Spleen (tissue), 11 donors: ENCODE measurements around the gene RAB44. TPM values are rescaled to one million over a fixed set of nuclear protein-coding genes. Genes with fewer than 3 reads are reported as not detected.

Experiments
- DNase-seq: peaks from one replicate; pipeline ENCODE4 v3.0.0-alpha.2; 2020
- H3K27ac ChIP-seq, 8 donors: fragments of 200-600 bp; sonication (generic) in 7 of 8; 1 replicate in 4 of 8; 2 replicates in 4 of 8; pipeline versions ENCODE4 v1.5.0 to v1.8.0; 2016 to 2021; ENCODE audit warnings: inconsistent platforms in 4 of 8, mild to moderate bottlenecking in 4 of 8, moderate library complexity in 1 of 8
- H3K27me3 ChIP-seq, 7 donors: fragments of 200-600 bp; sonication (generic) in 6 of 7; replicated peaks in 1 of 7; 1 replicate in 4 of 7; 2 replicates in 3 of 7; pipeline versions ENCODE4 v1.5.0 to v1.8.0; 2016 to 2021; ENCODE audit warnings: inconsistent platforms in 3 of 7, mild to moderate bottlenecking in 1 of 7
- H3K36me3 ChIP-seq, 6 donors: fragments of 200-600 bp; sonication (generic) in 5 of 6; 1 replicate in 4 of 6; 2 replicates in 2 of 6; pipeline versions ENCODE4 v1.5.0 to v1.8.0; 2016 to 2021; ENCODE audit warnings: inconsistent platforms in 2 of 6
- H3K4me1 ChIP-seq, 6 donors: fragments of 200-600 bp; sonication (generic) in 5 of 6; 1 replicate in 3 of 6; 2 replicates in 3 of 6; pipeline versions ENCODE4 v1.5.0 to v1.8.0; 2016 to 2021; ENCODE audit warnings: inconsistent platforms in 3 of 6
- H3K4me3 ChIP-seq, 8 donors: fragments of 200-600 bp; sonication (generic) in 7 of 8; 1 replicate in 4 of 8; 2 replicates in 4 of 8; pipeline versions ENCODE4 v1.5.0 to v1.8.0; 2016 to 2021; ENCODE audit warnings: inconsistent platforms in 4 of 8, mild to moderate bottlenecking in 4 of 8, moderate library complexity in 2 of 8
- H3K9me3 ChIP-seq, 8 donors: fragments of 200-600 bp; sonication (generic) in 7 of 8; 1 replicate in 4 of 8; 2 replicates in 4 of 8; pipeline versions ENCODE4 v1.5.0 to v1.8.0; 2016 to 2021; ENCODE audit warnings: inconsistent platforms in 4 of 8
- CTCF ChIP-seq, 11 experiments: fragments of 200-600 bp in 7 of 11; fragments of 450-650 bp in 4 of 11; sonication (generic) in 4 of 11; IDR thresholded peaks in 8 of 11; conservative IDR thresholded peaks in 3 of 11; 1 replicate in 7 of 11; 2 replicates in 4 of 11; pipeline versions ENCODE4 v1.4.0 to v1.8.0; 2016 to 2021; ENCODE audit warnings: antibody characterized with exemption in 11 of 11, inconsistent platforms in 4 of 11, mild to moderate bottlenecking in 1 of 11
- POLR2A ChIP-seq, 3 donors: fragments of 450-650 bp; IDR thresholded peaks; one replicate each; pipeline ENCODE4 v1.5.1; 2017; ENCODE audit warnings: antibody characterized with exemption in 3 of 3, mild to moderate bottlenecking in 1 of 3
- POLR2AphosphoS5 ChIP-seq, 3 donors: sonication (generic); formaldehyde crosslinking; IDR thresholded peaks; one replicate each; pipeline ENCODE4 v1.5.1; 2017; ENCODE audit warnings: antibody characterized with exemption in 3 of 3
- WGBS, 5 donors: extraction: QIAGEN DNeasy Blood & Tissue Kit in 3 of 5; methylation state at CpG; one replicate each; pipeline versions ENCODE4 v1.1.5 to v1.1.7; 2013 to 2018; 5-methylcytosine and 5-hydroxymethylcytosine counted together
- intact Hi-C: fragments of 100-400 bp; cut with DNase I; formaldehyde crosslinking; loops from one replicate; pipeline ENCODE4 v1.15.0; 2023; ENCODE audit warnings: low total_unique reads
- polyA plus RNA-seq, 3 donors: library from polyadenylated mRNA; stranded (reverse); fragments of 200-250 nt; gene quantifications; one replicate each; pipeline ENCODE4 v1.2.1, GENCODE V29; 2013
- total RNA-seq, 7 donors: library from RNA; depleted of rRNA in 3 of 7; stranded (reverse); fragments of >200 nt in 3 of 7; fragmentation: NEBNext Ultra II Directional in 4 of 7; extraction: Animal tissue kit (Norgen Biotek cat#: 25700) in 4 of 7; gene quantifications; one replicate each; pipeline versions ENCODE4 v1.1.0 to v1.2.1, GENCODE V29; 2016 to 2021
- donor health status: healthy with polysubstance abuse.
- donor health status: DM: no; HTN: no; CAD: no; lungs with moderate emphysema.
- donor health status: DM: no; HTN: no; CAD: no.
- donor health status: Bipolar disorder and iron deficiency.
- donor health status: healthy.
- donor health status: DM: no; HTN: no; CAD: no.
- donor health status: DM: yes; HTN: yes; CAD: no.

Gene RAB44
- total and polyA plus RNA-seq, 10 donors: 0.06 to 3.5 (median 0.81) TPM

- no peak for TF ChIP-seq POLR2AphosphoS5 (IDR thresholded peaks at IDR 0.05)
- TF ChIP-seq POLR2A (IDR thresholded peaks at IDR 0.05): no peak
- no peak for TF ChIP-seq CTCF (IDR thresholded peaks at IDR 0.05 in 8 of 11, conservative IDR thresholded peaks at IDR 0.05 in 3 of 11)
- Histone ChIP-seq H3K4me3 (no peak overlapping the region), H3K27ac (peak overlapping the region in 5 of 8 donors; percentile 67 to 89 (median 75)), H3K9me3 (no peaks in the 10 kb centered on the region), H3K36me3 (no peaks in the 10 kb centered on the region), H3K4me1 (peaks cover 12 to 45% (median 23%) of the 10 kb centered on the region in 6 donors), H3K27me3 (no peaks in the 10 kb centered on the region)
- intact Hi-C loops: loop anchor here (5.0 kb wide), 1 partner anchor 64 kb away; no protein-coding TSS in a partner anchor
- 76 to 89% (median 82%) methylated on average over 27 of the region's 27 CpGs for WGBS, 5 donors
- DNase-seq: peak; percentile 62
Observed at GRCh38 chr6:36692861-36693702, 4.5 kb upstream of the RAB44 start.

GRCh38 chr6:36694616-36695015 is 3.0 kb upstream of the RAB44 start:
- no peak overlapping the region for H3K27ac ChIP-seq
- TF ChIP-seq CTCF (IDR thresholded peaks at IDR 0.05 in 8 of 11, conservative IDR thresholded peaks at IDR 0.05 in 3 of 11) (no peak), POLR2A (IDR thresholded peaks at IDR 0.05) (no peak), POLR2AphosphoS5 (IDR thresholded peaks at IDR 0.05) (no peak)
- H3K27me3 ChIP-seq: no peaks in the 10 kb centered on the region
- intact Hi-C loops: loop anchor here (5.0 kb wide), 1 partner anchor 63 kb away; no protein-coding TSS in a partner anchor
- no peak for DNase-seq
- peaks cover 12 to 60% (median 23%) of the 10 kb centered on the region in 6 donors for H3K4me1 ChIP-seq
- no peak overlapping the region for H3K4me3 ChIP-seq
- WGBS, 5 donors: 88 to 93% (median 92%) methylated on average over 6 of the region's 6 CpGs
- no peaks in the 10 kb centered on the region for H3K36me3 ChIP-seq
- no peaks in the 10 kb centered on the region for H3K9me3 ChIP-seq

- 77 to 82% (median 78%) methylated on average over 2 of the region's 2 CpGs for WGBS, 5 donors
- Histone ChIP-seq H3K36me3 (no peaks in the 10 kb centered on the region), H3K27ac (no peak overlapping the region), H3K9me3 (no peaks in the 10 kb centered on the region), H3K27me3 (no peaks in the 10 kb centered on the region), H3K4me1 (peaks cover 12 to 67% (median 23%) of the 10 kb centered on the region in 6 donors), H3K4me3 (no peak overlapping the region)
- no peak for DNase-seq
- intact Hi-C loops: no loop called here
- TF ChIP-seq POLR2AphosphoS5 (IDR thresholded peaks at IDR 0.05) (no peak), CTCF (IDR thresholded peaks at IDR 0.05 in 8 of 11, conservative IDR thresholded peaks at IDR 0.05 in 3 of 11) (no peak), POLR2A (IDR thresholded peaks at IDR 0.05) (no peak)
Observed at GRCh38 chr6:36695414-36695813, 2.2 kb upstream of the RAB44 start.

- 61 to 87% (median 63%) methylated on average over 5 to 6 of the region's 6 CpGs for WGBS, 5 donors
- peak overlapping the region in 3 of 8 donors; percentile 40 to 59 (median 46) for H3K27ac ChIP-seq
- TF ChIP-seq POLR2AphosphoS5 (IDR thresholded peaks at IDR 0.05) (no peak), POLR2A (IDR thresholded peaks at IDR 0.05) (no peak), CTCF (IDR thresholded peaks at IDR 0.05 in 8 of 11, conservative IDR thresholded peaks at IDR 0.05 in 3 of 11) (no peak)
- H3K27me3 ChIP-seq: no peaks in the 10 kb centered on the region
- intact Hi-C loops: no loop called here
- peak; percentile 54 for DNase-seq
- H3K9me3 ChIP-seq: no peaks in the 10 kb centered on the region
- peaks cover 2 to 62% (median 9%) of the 10 kb centered on the region in 6 donors for H3K4me1 ChIP-seq
- no peaks in the 10 kb centered on the region for H3K36me3 ChIP-seq
- H3K4me3 ChIP-seq: no peak overlapping the region
Observed at GRCh38 chr6:36698196-36698595, 570 bp downstream of the RAB44 start.
